GM12801 (cell line): Measurements from ENCODE around the gene HP1BP3.

Experiments
- CTCF ChIP-seq: IDR thresholded peaks from one replicate; pipeline ENCODE4 v1.5.1; 2011; ENCODE audit warnings: control low read depth; ENCODE audit not compliant: insufficient read length; ENCODE audit errors: extremely low read depth

The HP1BP3 gene

GRCh38 chr1:20711285-20712214, 75.6 kb downstream of the HP1BP3 start:
- TF ChIP-seq CTCF: no peak

- TF ChIP-seq CTCF: no peak
These were observed 76.4 kb downstream of the HP1BP3 start for GRCh38 chr1:20710469-20711284.

GRCh38 chr1:20709868-20710267, 77.2 kb downstream of the HP1BP3 start:
- TF ChIP-seq CTCF: no peak

- no peak for TF ChIP-seq CTCF
These were observed 78.2 kb downstream of the HP1BP3 start for GRCh38 chr1:20708891-20709290.

- TF ChIP-seq CTCF: no peak
These were observed 79.0 kb downstream of the HP1BP3 start for GRCh38 chr1:20708057-20708456.

GRCh38 chr1:20706841-20707240, 80.3 kb downstream of the HP1BP3 start:
- TF ChIP-seq CTCF: no peak

GRCh38 chr1:20705203-20705755, 81.8 kb downstream of the HP1BP3 start:
- TF ChIP-seq CTCF: no peak
